H1 (cell line): ENCODE data around the gene KLHDC8A. TPM values are rescaled to one million over a fixed set of nuclear protein-coding genes. Genes with fewer than 3 reads are reported as not detected.

Source experiments
- BCL11A ChIP-seq, 2 experiments: IDR thresholded peaks; one replicate each; pipeline ENCODE4 v1.6.1; 2011; ENCODE audit warnings: low read depth in 2 of 2, low read length in 2 of 2, mild to moderate bottlenecking in 2 of 2
- KDM1A ChIP-seq: fragments of 200-600, 300-600 bp; sonication (generic); IDR thresholded peaks from 2 replicates; pipeline ENCODE4 v1.7.1; 2016; ENCODE audit warnings: mild to moderate bottlenecking, low read length, borderline replicate concordance
- NANOG ChIP-seq: IDR thresholded peaks from 2 replicates; pipeline ENCODE4 v1.6.1; 2011; ENCODE audit warnings: low read length, low read depth, mild to moderate bottlenecking, inconsistent platforms; ENCODE audit not compliant: insufficient read depth, poor library complexity, severe bottlenecking
- RBBP5 ChIP-seq: IDR thresholded peaks from 2 replicates; pipeline ENCODE4 v1.7.1; 2012; ENCODE audit warnings: low read depth, mild to moderate bottlenecking, inconsistent platforms, low read length, moderate library complexity, borderline replicate concordance
- SP4 ChIP-seq: IDR thresholded peaks from 2 replicates; pipeline ENCODE4 v1.6.1; 2012; ENCODE audit warnings: low read length, inconsistent platforms
- TBP ChIP-seq: IDR thresholded peaks from 2 replicates; pipeline ENCODE4 v1.6.1; 2011; ENCODE audit warnings: low read depth, low read length, improper control_type of control experiment
- ZNF274 ChIP-seq: IDR thresholded peaks from 2 replicates; pipeline ENCODE4 v1.7.0; 2012; ENCODE audit warnings: low read length, borderline replicate concordance; ENCODE audit errors: extremely low read depth
- polyA plus RNA-seq, 7 experiments: library from polyadenylated mRNA; depleted of rRNA in 3 of 7; stranded (reverse) in 5 of 7; unstranded in 2 of 7; fragments of >200 nt in 5 of 7; fragments of 200-250 nt in 2 of 7; gene quantifications; 1 replicate in 5 of 7; 2 replicates in 1 of 7; 4 replicates in 1 of 7; pipeline versions ENCODE4 v1.2.1 to v1.2.3, GENCODE V29; 2011 to 2013; ENCODE audit warnings: missing spikeins in 2 of 7, mixed read lengths in 2 of 7
- total RNA-seq: library from RNA; stranded (reverse); fragmentation: NEBNext Ultra II Directional; extraction: Animal tissue kit (Norgen Biotek cat#: 25700); gene quantifications from 2 replicates; pipeline ENCODE4 v1.2.1, GENCODE V29; 2021

Gene KLHDC8A
- total and polyA plus RNA-seq, 2 of the 8 experiments (the other 6 are each of a cell fraction or from before 2014, with no cell fraction given), result 1.9 to 3.4 TPM

DNA sequence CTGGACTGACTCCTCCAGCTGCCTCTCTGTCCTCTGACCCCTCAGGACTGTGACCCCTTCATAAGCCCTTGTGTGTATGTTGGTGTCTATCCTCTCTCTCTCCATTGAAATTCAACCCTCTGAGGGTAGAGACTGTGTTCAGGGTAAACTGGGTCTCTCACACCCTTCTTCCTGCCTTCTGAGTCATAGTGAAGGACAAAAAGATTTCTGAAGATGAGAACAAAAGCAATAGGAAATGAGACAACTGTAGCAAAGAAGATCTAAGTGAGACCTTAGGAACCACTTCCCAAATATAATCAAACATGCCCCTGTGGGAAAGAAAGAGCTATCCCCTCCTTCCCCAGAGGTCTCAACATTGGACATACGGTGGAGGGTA, 52.0 kb downstream of the KLHDC8A start (continued):
- TF ChIP-seq BCL11A (IDR thresholded peaks at IDR 0.05; ENCODE audit: low read depth in 2 of 2, low read length in 2 of 2) (no peak), NANOG (no peak), TBP (no peak), KDM1A (no peak), SP4 (no peak), RBBP5 (no peak), ZNF274 (no peak)
- TF ChIP-seq, all 59 proteins: peak for 0
